Measurements from ENCODE around the gene PLEKHA1.

- TF ChIP-seq CTCF (conservative IDR thresholded peaks at IDR 0.05; ENCODE audit: low read depth, low read length), result no peak
- no peak for TF ChIP-seq POLR2A (IDR thresholded peaks at IDR 0.05; ENCODE audit: low read depth, low read length)
- TF ChIP-seq RAD21 (IDR thresholded peaks at IDR 0.05; ENCODE audit: low read length), result no peak
- TF ChIP-seq BHLHE40 (IDR thresholded peaks at IDR 0.05; ENCODE audit: low read depth, low read length), result no peak
- no peak for TF ChIP-seq MAFK (IDR thresholded peaks at IDR 0.05; ENCODE audit: low read depth, low read length)
Measured at GRCh38 chr10:122368502-122369254, 5.8 kb upstream of the PLEKHA1 start.
